GM12892 (cell line): Measurements from ENCODE around the gene GRHPR.
A peak's percentile ranks its signal among the peaks of the same experiment; 100 is the strongest.

ENCODE experiments used
- POLR2A ChIP-seq: IDR thresholded peaks from 2 replicates; pipeline ENCODE4 v1.6.1; 2011; ENCODE audit warnings: low read depth, low read length, control low read depth
- POLR2AphosphoS5 ChIP-seq: IDR thresholded peaks from 2 replicates; pipeline ENCODE4 v1.6.1; 2011; ENCODE audit warnings: low read depth, low read length, control low read depth

- TF ChIP-seq POLR2AphosphoS5 (no peak), POLR2A (peak; percentile 76)
Observed at GRCh38 chr9:37422289-37423104, at the start of gene GRHPR.
